Smooth muscle cell (in vitro differentiated cells): ENCODE measurements around the gene SSRP1. TPM values are rescaled to one million over a fixed set of nuclear protein-coding genes. Genes with fewer than 3 reads are reported as not detected.

Experiments used
- DNase-seq: peaks from one replicate; lab custom pipeline; 2025; ENCODE audit not compliant: unreplicated experiment; lab: John Stamatoyannopoulos, UW
- H2AFZ ChIP-seq: fragments of 200-600 bp; sonication (generic); 2 replicates; pipeline ENCODE4 v1.6.0; 2016; ENCODE audit warnings: antibody characterized with exemption, low read depth, mild to moderate bottlenecking
- H3F3A ChIP-seq: fragments of 200-600 bp; sonication (generic); 2 replicates; pipeline ENCODE4 v1.6.0; 2017; ENCODE audit warnings: antibody characterized with exemption, low read depth
- H3K27ac ChIP-seq: fragments of 200-600 bp; sonication (generic); 2 replicates; pipeline ENCODE4 v1.5.1; 2016; ENCODE audit warnings: low read depth, mild to moderate bottlenecking
- H3K27me3 ChIP-seq: fragments of 200-600 bp; sonication (generic); 2 replicates; pipeline ENCODE4 v1.6.1; 2016; ENCODE audit warnings: low read depth, mild to moderate bottlenecking
- H3K36me3 ChIP-seq: fragments of 200-600 bp; sonication (generic); 2 replicates; pipeline ENCODE4 v1.5.1; 2016; ENCODE audit warnings: low read depth
- H3K4me1 ChIP-seq: fragments of 200-600 bp; sonication (generic); 2 replicates; pipeline ENCODE4 v1.5.1; 2016; ENCODE audit warnings: low read depth
- H3K4me2 ChIP-seq: fragments of 200-600 bp; sonication (generic); 2 replicates; pipeline ENCODE4 v1.6.0; 2016; ENCODE audit warnings: mild to moderate bottlenecking
- H3K4me3 ChIP-seq: fragments of 200-600 bp; sonication (generic); 2 replicates; pipeline ENCODE4 v1.5.1; 2016; ENCODE audit warnings: mild to moderate bottlenecking
- H3K79me2 ChIP-seq: fragments of 200-600 bp; sonication (generic); 2 replicates; pipeline ENCODE4 v1.6.0; 2016; ENCODE audit warnings: low read depth, mild to moderate bottlenecking
- H3K9ac ChIP-seq: fragments of 200-600 bp; sonication (generic); 2 replicates; pipeline ENCODE4 v1.6.0; 2016; ENCODE audit warnings: low read depth
- H3K9me3 ChIP-seq: fragments of 200-600 bp; sonication (generic); replicated peaks from 2 replicates; pipeline ENCODE4 v1.5.1; 2016; ENCODE audit warnings: low read depth
- H4K20me1 ChIP-seq: fragments of 200-600 bp; sonication (generic); 2 replicates; pipeline ENCODE4 v1.6.0; 2016; ENCODE audit warnings: low read depth
- WGBS: methylation state at CpG from one replicate; pipeline ENCODE4 v1.1.7; 2016; ENCODE audit warnings: low lambda C conversion rate; 5-methylcytosine and 5-hydroxymethylcytosine counted together
- polyA plus RNA-seq: library from polyadenylated mRNA; unstranded; fragments of >200 nt; fragmentation: Nextera tagmentation; extraction: Ambion mirVana; gene quantifications from 2 replicates; pipeline ENCODE4 v1.2.1, GENCODE V29; 2016
- total RNA-seq: library from RNA; depleted of rRNA; stranded (reverse); fragments of >200 nt; gene quantifications from 2 replicates; pipeline ENCODE4 v1.2.3, GENCODE V29; 2014
- TF ChIP-seq, protein P1 (sequence below): fragments of 200-600 bp; sonication (generic); IDR thresholded peaks from 2 replicates; pipeline ENCODE4 v1.5.1; 2017; ENCODE audit warnings: borderline replicate concordance, mild to moderate bottlenecking, antibody characterized with exemption; ENCODE audit not compliant: insufficient read depth, poor library complexity, severe bottlenecking

SSRP1 gene
- total and polyA plus RNA-seq, 2 experiments from 2014 or later = 46.0 to 57.6 TPM

DNA sequence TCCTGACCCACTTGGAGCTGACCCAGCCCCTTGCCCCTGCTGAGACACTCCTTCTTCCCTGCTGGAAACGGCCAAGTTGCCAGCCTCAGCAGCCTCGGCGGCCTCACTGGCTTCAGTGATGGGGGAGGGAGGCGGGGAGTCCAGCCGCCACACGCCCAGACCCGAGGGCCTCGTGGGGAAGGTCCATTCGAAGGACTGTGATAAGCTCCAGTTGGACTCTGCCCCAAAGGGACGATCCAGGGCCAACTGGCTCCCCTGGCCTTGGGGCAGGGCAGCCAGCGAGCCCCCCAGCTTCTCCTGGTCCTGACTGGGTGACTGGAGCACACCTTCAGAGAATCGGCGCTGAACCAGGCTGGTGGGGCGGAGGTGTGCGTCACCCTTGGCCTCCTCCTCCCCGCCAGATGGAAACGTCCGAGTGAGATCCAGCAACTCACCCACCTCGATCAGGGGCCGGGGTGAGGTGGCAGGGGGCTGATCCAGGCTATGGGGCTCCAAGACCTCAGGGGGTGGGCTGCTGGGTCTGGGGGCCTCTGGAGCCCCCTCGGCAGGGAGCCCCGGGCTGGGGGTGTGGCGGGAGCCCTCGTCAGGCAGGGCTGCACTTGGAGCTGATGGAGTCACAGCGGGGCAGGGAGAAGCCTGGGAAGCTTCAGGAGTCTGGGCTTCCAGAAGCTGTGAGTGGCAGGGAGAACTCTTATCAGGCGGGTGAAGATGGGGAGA, 22.5 kb downstream of the SSRP1 start:
- Histone ChIP-seq H3K27me3 (no peaks in the 10 kb centered on the region), H3K4me2 (no peak overlapping the region), H3F3A (peaks cover 23% of the 10 kb centered on the region), H3K9me3 (no peaks in the 10 kb centered on the region), H3K4me3 (no peak overlapping the region), H3K27ac (no peak overlapping the region), H2AFZ (no peak overlapping the region), H4K20me1 (peaks cover 93% of the 10 kb centered on the region), H3K36me3 (no peaks in the 10 kb centered on the region), H3K9ac (no peak overlapping the region), H3K4me1 (peaks cover 13% of the 10 kb centered on the region), H3K79me2 (peaks cover 56% of the 10 kb centered on the region)
- 91% methylated on average over 20 of the region's 26 CpGs for WGBS
- TF ChIP-seq, protein P1, sequence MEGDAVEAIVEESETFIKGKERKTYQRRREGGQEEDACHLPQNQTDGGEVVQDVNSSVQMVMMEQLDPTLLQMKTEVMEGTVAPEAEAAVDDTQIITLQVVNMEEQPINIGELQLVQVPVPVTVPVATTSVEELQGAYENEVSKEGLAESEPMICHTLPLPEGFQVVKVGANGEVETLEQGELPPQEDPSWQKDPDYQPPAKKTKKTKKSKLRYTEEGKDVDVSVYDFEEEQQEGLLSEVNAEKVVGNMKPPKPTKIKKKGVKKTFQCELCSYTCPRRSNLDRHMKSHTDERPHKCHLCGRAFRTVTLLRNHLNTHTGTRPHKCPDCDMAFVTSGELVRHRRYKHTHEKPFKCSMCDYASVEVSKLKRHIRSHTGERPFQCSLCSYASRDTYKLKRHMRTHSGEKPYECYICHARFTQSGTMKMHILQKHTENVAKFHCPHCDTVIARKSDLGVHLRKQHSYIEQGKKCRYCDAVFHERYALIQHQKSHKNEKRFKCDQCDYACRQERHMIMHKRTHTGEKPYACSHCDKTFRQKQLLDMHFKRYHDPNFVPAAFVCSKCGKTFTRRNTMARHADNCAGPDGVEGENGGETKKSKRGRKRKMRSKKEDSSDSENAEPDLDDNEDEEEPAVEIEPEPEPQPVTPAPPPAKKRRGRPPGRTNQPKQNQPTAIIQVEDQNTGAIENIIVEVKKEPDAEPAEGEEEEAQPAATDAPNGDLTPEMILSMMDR = no peak
- no peak for DNase-seq

DNA sequence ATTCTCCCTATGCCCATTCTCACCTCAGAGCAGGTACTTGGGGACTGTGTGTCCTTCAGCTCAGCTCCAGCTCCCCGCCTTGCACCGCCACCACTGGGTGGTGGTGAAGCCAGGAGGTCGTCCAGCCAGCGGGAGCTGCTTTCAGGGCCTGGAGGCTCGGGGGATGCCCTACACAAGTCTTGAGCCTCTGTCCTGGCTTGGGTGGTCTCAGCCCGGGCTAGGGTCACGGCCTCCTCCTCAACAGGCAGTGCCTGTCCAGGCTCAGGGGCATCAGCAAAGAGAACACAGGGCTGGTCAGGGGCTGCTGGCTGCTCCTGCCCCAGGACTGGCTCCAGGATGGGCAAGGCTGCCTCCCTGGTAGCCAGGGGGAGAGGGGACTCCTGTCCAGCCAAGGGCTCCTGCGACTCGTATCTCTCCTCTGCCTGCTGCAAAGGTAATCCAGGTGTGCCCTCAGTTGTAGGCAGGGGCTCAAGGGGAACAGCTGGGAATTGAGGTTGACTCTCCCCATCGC, 23.1 kb downstream of the SSRP1 start:
- Histone ChIP-seq H3K27ac (peak overlapping the region; percentile 95), H2AFZ (no peak overlapping the region), H3K27me3 (no peaks in the 10 kb centered on the region), H4K20me1 (peaks cover 93% of the 10 kb centered on the region), H3K9me3 (no peaks in the 10 kb centered on the region), H3K36me3 (no peaks in the 10 kb centered on the region), H3F3A (peaks cover 20% of the 10 kb centered on the region), H3K79me2 (peaks cover 56% of the 10 kb centered on the region), H3K4me1 (peaks cover 13% of the 10 kb centered on the region), H3K4me3 (no peak overlapping the region), H3K4me2 (no peak overlapping the region), H3K9ac (no peak overlapping the region)
- WGBS = 96% methylated on average over 10 of the region's 10 CpGs
- no peak for DNase-seq
- TF ChIP-seq, protein P1 = no peak

DNA sequence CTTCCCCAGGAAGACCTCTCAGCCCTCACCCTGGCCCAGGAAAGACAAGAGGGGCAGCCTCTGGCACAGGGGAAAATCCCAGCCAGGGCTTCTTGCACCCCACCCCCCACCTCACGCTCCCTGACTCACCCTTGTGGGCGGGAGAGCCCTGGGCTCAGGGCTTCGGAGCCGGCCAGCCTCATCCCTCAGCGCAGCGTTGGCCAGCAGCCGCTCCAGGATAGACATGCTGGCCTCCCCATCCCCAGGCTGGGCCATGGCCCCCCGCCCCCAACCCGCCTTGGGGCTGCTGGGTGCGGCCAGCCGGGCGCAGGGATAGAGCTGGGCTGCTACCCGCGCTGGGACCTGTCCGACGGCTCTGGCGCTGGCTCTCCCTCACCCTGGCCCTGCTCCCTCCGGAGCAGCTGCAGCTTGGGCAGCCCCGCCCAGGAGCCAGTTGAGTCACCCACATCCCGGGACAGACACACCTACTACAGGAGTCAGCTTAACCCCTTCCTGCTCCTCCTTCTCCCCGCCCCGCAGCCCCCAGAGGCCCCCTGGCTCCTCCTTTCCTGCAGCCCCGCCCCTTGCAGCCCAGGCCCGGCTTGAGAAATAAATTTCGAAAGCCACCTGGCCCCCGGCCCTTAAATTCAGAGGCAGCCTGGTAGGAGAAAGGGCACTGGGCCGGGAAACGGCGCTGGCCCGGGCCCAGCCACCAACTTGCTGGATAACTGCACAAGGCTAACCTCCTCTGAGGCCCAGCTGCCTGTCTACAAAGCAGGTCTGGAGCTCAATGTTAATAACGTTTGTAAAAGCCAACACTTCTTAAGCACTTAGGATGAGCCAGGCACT, 24.4 kb downstream of the SSRP1 start:
- H3K36me3 ChIP-seq = no peaks in the 10 kb centered on the region
- peaks cover 55% of the 10 kb centered on the region for H3K79me2 ChIP-seq
- H4K20me1 ChIP-seq = peaks cover 92% of the 10 kb centered on the region
- peak overlapping the region; percentile 95 for H3K27ac ChIP-seq
- H3K9me3 ChIP-seq = no peaks in the 10 kb centered on the region
- peaks cover 13% of the 10 kb centered on the region for H3K4me1 ChIP-seq
- peak overlapping the region; percentile 49 for H3K4me3 ChIP-seq
- peak; percentile 96 for DNase-seq
- H3K9ac ChIP-seq = peak overlapping the region; percentile 88
- H3F3A ChIP-seq = peaks cover 10% of the 10 kb centered on the region
- no peak overlapping the region for H2AFZ ChIP-seq
- TF ChIP-seq, protein P1 = no peak
- no peaks in the 10 kb centered on the region for H3K27me3 ChIP-seq
- peak overlapping the region; percentile 85 for H3K4me2 ChIP-seq
- WGBS = 5% methylated on average over 22 of the region's 31 CpGs
